ENCODE data around the gene CALML5.

Gene CALML5

DNA sequence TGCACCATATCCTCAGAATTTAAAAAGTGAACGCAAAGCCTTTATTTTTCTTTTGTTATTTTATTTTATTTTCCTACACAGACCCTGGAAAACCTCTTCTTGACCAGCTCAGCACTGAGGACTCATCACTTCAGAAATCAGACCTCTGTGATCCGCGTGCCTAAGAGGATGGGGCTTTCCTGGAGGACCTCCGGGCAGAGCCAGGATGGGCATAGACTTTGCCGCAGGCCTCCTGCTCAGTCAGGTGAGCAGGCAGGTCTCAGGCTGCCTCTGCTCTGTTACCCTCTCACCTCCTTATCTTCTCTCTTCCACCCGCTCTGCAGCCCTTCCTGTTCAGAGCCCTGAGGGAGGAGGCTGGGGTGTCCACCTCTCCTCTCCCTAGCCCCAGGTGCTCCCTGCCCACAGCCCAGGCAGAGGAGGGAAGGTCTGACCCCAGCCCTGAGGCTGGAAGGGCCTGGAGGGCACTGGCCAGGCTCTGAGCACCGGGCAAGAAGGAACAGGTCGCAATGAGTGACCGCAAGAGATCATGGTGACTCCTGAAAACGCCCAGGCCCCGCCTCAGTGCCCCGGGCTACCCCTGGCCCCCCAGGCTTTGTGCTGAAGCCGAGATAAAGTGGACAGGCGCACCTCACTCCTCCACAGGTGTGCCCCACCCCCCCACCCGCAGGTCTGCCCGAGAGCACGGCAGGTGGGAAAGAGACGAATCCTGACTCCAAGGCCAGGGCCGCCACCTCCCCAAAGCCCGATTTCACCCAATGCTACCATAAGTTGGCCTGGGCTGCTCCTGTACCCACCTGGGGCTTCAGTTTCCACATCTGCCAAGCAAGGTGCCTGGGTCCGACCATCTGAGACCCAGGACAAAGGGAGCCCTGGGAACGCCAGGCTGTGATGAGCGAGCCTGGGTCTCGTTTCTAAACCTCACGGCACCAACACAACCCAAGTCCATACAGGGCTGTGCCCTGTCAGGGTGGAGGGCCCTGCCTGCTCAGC is 2.8 kb downstream of the CALML5 start:
- H3K36me3 ChIP-seq (ENCODE audit: insufficient read depth, low read length), result no peaks in the 10 kb centered on the region
- H2AFZ ChIP-seq (ENCODE audit: low read depth, low read length), result no peak overlapping the region
- no peak for TF ChIP-seq EZH2 (IDR thresholded peaks at IDR 0.05; ENCODE audit: borderline replicate concordance, low read depth, low read length, severe bottlenecking)
- TF ChIP-seq, protein P1, sequence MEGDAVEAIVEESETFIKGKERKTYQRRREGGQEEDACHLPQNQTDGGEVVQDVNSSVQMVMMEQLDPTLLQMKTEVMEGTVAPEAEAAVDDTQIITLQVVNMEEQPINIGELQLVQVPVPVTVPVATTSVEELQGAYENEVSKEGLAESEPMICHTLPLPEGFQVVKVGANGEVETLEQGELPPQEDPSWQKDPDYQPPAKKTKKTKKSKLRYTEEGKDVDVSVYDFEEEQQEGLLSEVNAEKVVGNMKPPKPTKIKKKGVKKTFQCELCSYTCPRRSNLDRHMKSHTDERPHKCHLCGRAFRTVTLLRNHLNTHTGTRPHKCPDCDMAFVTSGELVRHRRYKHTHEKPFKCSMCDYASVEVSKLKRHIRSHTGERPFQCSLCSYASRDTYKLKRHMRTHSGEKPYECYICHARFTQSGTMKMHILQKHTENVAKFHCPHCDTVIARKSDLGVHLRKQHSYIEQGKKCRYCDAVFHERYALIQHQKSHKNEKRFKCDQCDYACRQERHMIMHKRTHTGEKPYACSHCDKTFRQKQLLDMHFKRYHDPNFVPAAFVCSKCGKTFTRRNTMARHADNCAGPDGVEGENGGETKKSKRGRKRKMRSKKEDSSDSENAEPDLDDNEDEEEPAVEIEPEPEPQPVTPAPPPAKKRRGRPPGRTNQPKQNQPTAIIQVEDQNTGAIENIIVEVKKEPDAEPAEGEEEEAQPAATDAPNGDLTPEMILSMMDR (IDR thresholded peaks at IDR 0.05; ENCODE audit: borderline replicate concordance, extremely low read depth, low read length, poor library complexity, severe bottlenecking), result no peak
- H3K4me3 ChIP-seq (ENCODE audit: low read depth in 1 of 2, low read length in 2 of 2), result no peak overlapping the region
- peaks cover 5% of the 10 kb centered on the region for H3K27me3 ChIP-seq (ENCODE audit: insufficient read depth, low read length, poor library complexity)
- H3K4me1 ChIP-seq (ENCODE audit: insufficient read depth, low read length), result no peaks in the 10 kb centered on the region
- H3K4me2 ChIP-seq (ENCODE audit: insufficient read depth, low read length), result no peak overlapping the region
- no peaks in the 10 kb centered on the region for H3K9me3 ChIP-seq (ENCODE audit: insufficient read depth, low read length, severe bottlenecking)
- H3K79me2 ChIP-seq (ENCODE audit: insufficient read depth, low read length), result no peaks in the 10 kb centered on the region
- no peak overlapping the region for H3K9ac ChIP-seq (ENCODE audit: low read depth, low read length)
- ATAC-seq (ENCODE audit: insufficient read depth, low read depth) (no peak), DNase-seq (no peak)
- H4K20me1 ChIP-seq (ENCODE audit: insufficient read depth, low read length), result peaks cover 2% of the 10 kb centered on the region; the same call in 1 of the 2 replicates
- no peak overlapping the region for H3K27ac ChIP-seq (ENCODE audit: low read length)

GRCh38 chr10:5494611-5495010 is 4.8 kb downstream of the CALML5 start:
- DNase-seq (no peak), ATAC-seq (ENCODE audit: insufficient read depth, low read depth) (no peak)
- Histone ChIP-seq H2AFZ (ENCODE audit: low read depth, low read length) (no peak overlapping the region), H4K20me1 (ENCODE audit: insufficient read depth, low read length) (no peaks in the 10 kb centered on the region), H3K4me3 (ENCODE audit: low read depth in 1 of 2, low read length in 2 of 2) (no peak overlapping the region), H3K27ac (ENCODE audit: low read length) (no peak overlapping the region), H3K9me3 (ENCODE audit: insufficient read depth, low read length, severe bottlenecking) (no peaks in the 10 kb centered on the region), H3K27me3 (ENCODE audit: insufficient read depth, low read length, poor library complexity) (no peaks in the 10 kb centered on the region), H3K4me1 (ENCODE audit: insufficient read depth, low read length) (no peaks in the 10 kb centered on the region), H3K9ac (ENCODE audit: low read depth, low read length) (no peak overlapping the region), H3K4me2 (ENCODE audit: insufficient read depth, low read length) (no peak overlapping the region), H3K79me2 (ENCODE audit: insufficient read depth, low read length) (no peaks in the 10 kb centered on the region), H3K36me3 (ENCODE audit: insufficient read depth, low read length) (no peaks in the 10 kb centered on the region)
- TF ChIP-seq, protein P1 (IDR thresholded peaks at IDR 0.05; ENCODE audit: borderline replicate concordance, extremely low read depth, low read length, poor library complexity, severe bottlenecking), result no peak
- TF ChIP-seq EZH2 (IDR thresholded peaks at IDR 0.05; ENCODE audit: borderline replicate concordance, low read depth, low read length, severe bottlenecking), result no peak

DNA sequence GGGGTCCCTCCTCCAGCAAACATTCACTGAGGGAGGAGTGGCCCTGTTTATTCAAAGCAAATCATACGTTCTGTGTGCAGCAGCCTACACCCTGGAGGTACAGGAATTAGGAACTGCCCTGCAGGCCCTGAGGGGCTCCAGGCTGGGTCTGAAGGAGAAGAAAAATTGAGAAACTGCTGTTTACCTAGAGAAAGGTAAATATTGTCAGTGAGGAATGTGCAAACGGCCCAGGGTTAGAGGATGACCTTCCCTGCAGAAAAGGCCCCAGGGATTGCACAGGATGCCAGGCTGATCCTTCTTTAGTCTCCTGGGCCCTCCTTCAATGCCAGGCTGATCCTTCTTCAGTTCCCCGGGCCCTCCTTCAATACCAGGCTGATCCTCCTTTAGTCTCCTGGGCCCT is 5.7 kb downstream of the CALML5 start:
- Histone ChIP-seq H3K4me3 (ENCODE audit: low read depth in 1 of 2, low read length in 2 of 2) (no peak overlapping the region), H3K4me2 (ENCODE audit: insufficient read depth, low read length) (no peak overlapping the region), H3K79me2 (ENCODE audit: insufficient read depth, low read length) (no peaks in the 10 kb centered on the region), H3K27me3 (ENCODE audit: insufficient read depth, low read length, poor library complexity) (no peaks in the 10 kb centered on the region), H3K9ac (ENCODE audit: low read depth, low read length) (no peak overlapping the region), H3K27ac (ENCODE audit: low read length) (no peak overlapping the region), H2AFZ (ENCODE audit: low read depth, low read length) (no peak overlapping the region), H3K9me3 (ENCODE audit: insufficient read depth, low read length, severe bottlenecking) (no peaks in the 10 kb centered on the region), H3K4me1 (ENCODE audit: insufficient read depth, low read length) (no peaks in the 10 kb centered on the region), H4K20me1 (ENCODE audit: insufficient read depth, low read length) (no peaks in the 10 kb centered on the region), H3K36me3 (ENCODE audit: insufficient read depth, low read length) (no peaks in the 10 kb centered on the region)
- DNase-seq (no peak), ATAC-seq (ENCODE audit: insufficient read depth, low read depth) (no peak)
- no peak for TF ChIP-seq EZH2 (IDR thresholded peaks at IDR 0.05; ENCODE audit: borderline replicate concordance, low read depth, low read length, severe bottlenecking)
- TF ChIP-seq, protein P1 (IDR thresholded peaks at IDR 0.05; ENCODE audit: borderline replicate concordance, extremely low read depth, low read length, poor library complexity, severe bottlenecking), result no peak

All from DND-41 (cell line).